Right atrium auricular region (tissue), 2 donors: Measurements from ENCODE around the gene CACNA1C. TPM values are rescaled to one million over a fixed set of nuclear protein-coding genes. Genes with fewer than 3 reads are reported as not detected.

Experiments
- DNase-seq: peaks from one replicate; pipeline ENCODE4 v3.0.0-alpha.2; 2019; ENCODE audit warnings: low spot score
- H3K27ac ChIP-seq, 2 donors: fragments of 200-600 bp; sonication (generic); 1 replicate in 1 of 2; 2 replicates in 1 of 2; pipeline ENCODE4 v1.5.1; 2016 to 2019
- H3K27me3 ChIP-seq, 2 donors: fragments of 200-600 bp; sonication (generic); one replicate each; pipeline versions ENCODE4 v1.5.1 to v1.6.0; 2017 to 2019
- H3K36me3 ChIP-seq: fragments of 200-600 bp; sonication (generic); one replicate; pipeline ENCODE4 v1.5.1; 2016
- H3K4me1 ChIP-seq, 2 donors: fragments of 200-600 bp; sonication (generic); one replicate each; pipeline versions ENCODE4 v1.5.1 to v1.6.0; 2017 to 2019
- H3K4me3 ChIP-seq, 2 donors: fragments of 200-600 bp; sonication (generic); 1 replicate in 1 of 2; 2 replicates in 1 of 2; pipeline ENCODE4 v1.5.1; 2017 to 2019; ENCODE audit warnings: mild to moderate bottlenecking in 1 of 2, moderate library complexity in 1 of 2
- H3K9me3 ChIP-seq, 2 donors: fragments of 200-600 bp; sonication (generic); one replicate each; pipeline ENCODE4 v1.5.1; 2019
- CTCF ChIP-seq, 2 donors: fragments of 200-600 bp; sonication (generic); IDR thresholded peaks; one replicate each; pipeline ENCODE4 v1.5.1; 2019; ENCODE audit warnings: antibody characterized with exemption in 2 of 2
- total RNA-seq, 2 donors: library from RNA; depleted of rRNA; stranded (reverse); fragments of >200 nt; gene quantifications; one replicate each; pipeline ENCODE4 v1.1.0, GENCODE V29; 2016

CACNA1C gene
- total RNA-seq, 2 donors from 2014 or later = 83.1 to 93.6 TPM

GRCh38 chr12:2415568-2415944 is 362.8 kb downstream of the CACNA1C start:
- Histone ChIP-seq H3K27me3 (no peaks in the 10 kb centered on the region), H3K4me3 (no peak overlapping the region), H3K4me1 (peaks cover 0 to 40% of the 10 kb centered on the region in 2 donors), H3K9me3 (no peaks in the 10 kb centered on the region), H3K36me3 (no peaks in the 10 kb centered on the region), H3K27ac (no peak overlapping the region)
- no peak for TF ChIP-seq CTCF (IDR thresholded peaks at IDR 0.05)
- no peak for DNase-seq

DNA sequence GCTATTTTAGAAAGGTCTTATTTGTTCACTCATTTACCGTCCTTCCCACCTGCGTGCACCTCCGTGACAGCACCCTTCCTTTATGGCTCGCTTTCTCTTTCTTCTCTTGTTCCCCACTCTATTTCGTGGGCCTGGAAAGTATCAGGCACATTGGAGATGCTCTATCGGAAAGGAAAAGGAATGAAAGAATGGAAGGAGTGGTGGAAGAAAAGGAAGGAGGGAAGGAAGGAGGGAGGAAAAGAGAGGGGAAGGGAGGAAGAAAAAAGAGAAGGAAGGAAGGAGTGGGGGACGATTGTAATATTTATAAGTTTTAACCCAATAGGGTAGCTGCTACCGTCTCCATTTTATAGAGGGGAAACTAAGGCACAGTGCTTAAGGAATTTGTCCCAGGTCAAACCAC is 363.4 kb downstream of the CACNA1C start:
- H3K9me3 ChIP-seq = no peaks in the 10 kb centered on the region
- TF ChIP-seq CTCF (IDR thresholded peaks at IDR 0.05) = no peak
- no peaks in the 10 kb centered on the region for H3K36me3 ChIP-seq
- DNase-seq = no peak
- no peak overlapping the region for H3K27ac ChIP-seq
- H3K4me1 ChIP-seq = peaks cover 0 to 36% of the 10 kb centered on the region in 2 donors
- H3K4me3 ChIP-seq = no peak overlapping the region
- no peaks in the 10 kb centered on the region for H3K27me3 ChIP-seq

DNA sequence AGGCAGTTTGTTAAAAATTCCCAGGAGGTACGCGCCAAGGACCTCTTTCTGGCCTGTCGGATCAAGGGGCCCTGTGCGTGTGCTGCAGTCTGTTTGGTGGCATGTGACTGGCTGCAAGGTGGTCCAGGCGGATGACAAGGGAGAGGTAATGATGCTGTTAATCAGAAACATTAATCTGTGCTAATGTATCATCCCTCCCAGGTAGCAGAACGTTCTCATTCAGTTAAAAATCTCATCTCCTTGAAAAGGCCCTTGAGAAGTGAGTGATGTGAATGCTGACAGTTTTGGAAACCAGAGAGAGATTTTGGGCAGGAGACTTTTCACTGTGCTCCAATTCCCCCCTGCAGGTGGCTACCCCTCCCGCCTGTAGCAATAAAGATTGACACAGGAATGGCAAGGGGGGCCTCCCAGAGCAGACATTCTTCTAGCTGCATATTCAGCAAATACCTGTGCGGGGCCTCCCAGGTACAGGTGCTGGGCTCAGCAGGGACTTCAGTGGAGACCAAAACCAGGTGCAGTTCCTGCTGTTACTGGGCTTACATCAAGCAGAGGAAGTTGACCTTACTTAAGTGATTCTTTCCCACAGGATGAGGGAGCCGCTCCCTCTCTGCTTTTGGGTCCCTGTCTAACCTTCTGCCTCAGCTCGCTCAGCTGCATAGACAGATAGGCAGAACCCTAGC is 364.8 kb downstream of the CACNA1C start:
- Histone ChIP-seq H3K36me3 (no peaks in the 10 kb centered on the region), H3K4me1 (peaks cover 0 to 25% of the 10 kb centered on the region in 2 donors), H3K9me3 (no peaks in the 10 kb centered on the region), H3K27me3 (no peaks in the 10 kb centered on the region), H3K4me3 (no peak overlapping the region), H3K27ac (no peak overlapping the region)
- no peak for DNase-seq
- TF ChIP-seq CTCF (IDR thresholded peaks at IDR 0.05) = no peak

DNA sequence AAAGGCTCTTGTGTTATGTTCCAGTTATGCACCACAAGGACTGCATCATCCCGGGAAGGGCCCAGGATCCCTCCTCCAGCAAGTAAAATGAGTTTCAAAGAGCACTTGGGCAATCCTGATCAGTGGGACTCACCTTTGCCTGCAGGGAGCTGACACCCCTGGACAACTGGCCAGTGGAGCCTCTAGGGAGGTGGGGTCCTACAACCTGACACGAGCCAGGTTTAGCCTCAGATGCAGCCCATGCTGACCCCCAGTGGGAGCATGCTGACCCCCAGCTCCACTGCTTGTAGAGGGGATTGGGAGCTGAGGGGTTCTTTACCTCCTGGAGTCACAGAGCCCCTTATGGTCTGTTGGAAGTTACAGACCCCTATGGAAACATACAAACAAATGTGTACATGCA is 365.8 kb downstream of the CACNA1C start:
- no peak overlapping the region for H3K27ac ChIP-seq
- no peaks in the 10 kb centered on the region for H3K9me3 ChIP-seq
- TF ChIP-seq CTCF (IDR thresholded peaks at IDR 0.05) = no peak
- H3K36me3 ChIP-seq = no peaks in the 10 kb centered on the region
- peaks cover 0 to 25% of the 10 kb centered on the region in 2 donors for H3K4me1 ChIP-seq
- no peaks in the 10 kb centered on the region for H3K27me3 ChIP-seq
- H3K4me3 ChIP-seq = no peak overlapping the region
- DNase-seq = no peak

DNA sequence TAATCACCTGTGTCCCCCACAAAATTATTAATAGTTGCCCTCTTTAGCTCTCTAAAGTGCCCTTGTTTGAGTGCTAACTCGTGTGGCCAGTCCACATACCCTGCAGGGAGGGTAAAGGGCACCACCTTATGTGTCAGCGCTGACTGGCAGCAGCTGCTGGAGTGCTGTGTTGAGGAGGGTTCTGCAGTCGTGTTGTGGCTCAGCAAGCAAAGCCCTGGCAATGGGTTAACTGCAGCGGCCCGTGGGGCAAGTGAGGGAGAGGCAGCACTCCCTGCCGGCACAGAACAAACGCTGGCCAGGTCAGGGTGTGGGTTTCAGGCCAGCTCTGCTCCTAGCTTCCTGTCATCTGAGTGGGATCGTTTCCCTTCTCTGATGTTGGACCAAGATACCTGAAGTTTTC is 369.8 kb downstream of the CACNA1C start:
- peaks cover 0 to 16% of the 10 kb centered on the region in 2 donors for H3K4me1 ChIP-seq
- no peaks in the 10 kb centered on the region for H3K27me3 ChIP-seq
- no peaks in the 10 kb centered on the region for H3K9me3 ChIP-seq
- no peak overlapping the region for H3K27ac ChIP-seq
- H3K4me3 ChIP-seq = no peak overlapping the region
- TF ChIP-seq CTCF (IDR thresholded peaks at IDR 0.05) = no peak
- no peak for DNase-seq
- H3K36me3 ChIP-seq = no peaks in the 10 kb centered on the region

GRCh38 chr12:2429032-2429431 is 376.2 kb downstream of the CACNA1C start:
- no peak overlapping the region for H3K4me3 ChIP-seq
- H3K27ac ChIP-seq = no peak overlapping the region
- no peaks in the 10 kb centered on the region for H3K9me3 ChIP-seq
- DNase-seq = no peak
- TF ChIP-seq CTCF (IDR thresholded peaks at IDR 0.05) = no peak
- H3K36me3 ChIP-seq = no peaks in the 10 kb centered on the region
- H3K4me1 ChIP-seq = peaks cover 0 to 17% of the 10 kb centered on the region in 2 donors
- no peaks in the 10 kb centered on the region for H3K27me3 ChIP-seq
